Astrocyte (in vitro differentiated cells and primary cell): ENCODE results near the gene GALNT17. TPM values are rescaled to one million over a fixed set of nuclear protein-coding genes. Genes with fewer than 3 reads are reported as not detected.

Source experiments
- DNase-seq: peaks from one replicate; pipeline ENCODE4 v3.0.0-alpha.2; 2010; ENCODE audit warnings: low read depth
- FAIRE-seq: peaks from 2 replicates; lab custom pipeline; 2011; peaks lifted over from hg19 to GRCh38; lab: Jason Lieb, UNC
- H2AFZ ChIP-seq: 2 replicates; pipeline ENCODE4 v1.6.0; 2012; ENCODE audit warnings: low read depth, low read length, inconsistent platforms
- H3K27ac ChIP-seq: 2 replicates; pipeline ENCODE4 v1.5.1; 2011; ENCODE audit warnings: low read depth, low read length, inconsistent platforms
- H3K27me3 ChIP-seq: 2 replicates; pipeline ENCODE4 v1.6.0; 2011; ENCODE audit warnings: low read length, inconsistent platforms; ENCODE audit not compliant: insufficient read depth
- H3K36me3 ChIP-seq: 2 replicates; pipeline ENCODE4 v1.5.1; 2011; ENCODE audit warnings: low read length, inconsistent platforms; ENCODE audit not compliant: insufficient read depth
- H3K4me1 ChIP-seq: 2 replicates; pipeline ENCODE4 v1.5.1; 2011; ENCODE audit warnings: low read length, inconsistent platforms; ENCODE audit not compliant: insufficient read depth
- H3K4me2 ChIP-seq: 2 replicates; pipeline ENCODE4 v1.6.0; 2012; ENCODE audit warnings: low read length, inconsistent platforms
- H3K4me3 ChIP-seq: 2 replicates; pipeline ENCODE4 v1.5.1; 2011; ENCODE audit warnings: low read depth, mild to moderate bottlenecking, low read length, inconsistent platforms; ENCODE audit not compliant: insufficient read depth
- H3K79me2 ChIP-seq: 2 replicates; pipeline ENCODE4 v1.6.0; 2012; ENCODE audit warnings: mild to moderate bottlenecking, low read length, inconsistent platforms; ENCODE audit not compliant: insufficient read depth
- H3K9ac ChIP-seq: 2 replicates; pipeline ENCODE4 v1.6.0; 2012; ENCODE audit warnings: mild to moderate bottlenecking, low read length, inconsistent platforms
- H3K9me3 ChIP-seq: 2 replicates; pipeline ENCODE4 v1.5.1; 2012; ENCODE audit warnings: low read depth, mild to moderate bottlenecking, low read length, inconsistent platforms; ENCODE audit not compliant: insufficient read depth
- H4K20me1 ChIP-seq: 2 replicates; pipeline ENCODE4 v1.6.0; 2012; ENCODE audit warnings: low read length, inconsistent platforms; ENCODE audit not compliant: insufficient read depth
- H3K27ac Mint-ChIP-seq: one replicate; pipeline ENCODE4 v1.8.0; 2021; ENCODE audit warnings: mild to moderate bottlenecking, mixed read lengths; ENCODE audit not compliant: unreplicated experiment
- H3K27me3 Mint-ChIP-seq: one replicate; pipeline ENCODE4 v1.8.0; 2021; ENCODE audit warnings: low read depth, mixed read lengths; ENCODE audit not compliant: unreplicated experiment
- H3K36me3 Mint-ChIP-seq: one replicate; pipeline ENCODE4 v1.8.0; 2021; ENCODE audit warnings: low read depth, mixed read lengths; ENCODE audit not compliant: unreplicated experiment
- H3K4me1 Mint-ChIP-seq: one replicate; pipeline ENCODE4 v1.8.0; 2021; ENCODE audit warnings: low read depth, mixed read lengths; ENCODE audit not compliant: unreplicated experiment
- H3K4me3 Mint-ChIP-seq: one replicate; pipeline ENCODE4 v1.8.0; 2021; ENCODE audit warnings: mild to moderate bottlenecking, moderate library complexity, mixed read lengths; ENCODE audit not compliant: unreplicated experiment
- H3K9me3 Mint-ChIP-seq: one replicate; pipeline ENCODE4 v1.8.0; 2021; ENCODE audit warnings: mild to moderate bottlenecking, mixed read lengths; ENCODE audit not compliant: unreplicated experiment
- CTCF ChIP-seq: IDR thresholded peaks from 2 replicates; pipeline ENCODE4 v1.5.1; 2011; ENCODE audit warnings: low read depth, mild to moderate bottlenecking, inconsistent platforms, low read length, moderate library complexity; ENCODE audit not compliant: insufficient read depth
- EZH2 ChIP-seq: IDR thresholded peaks from 2 replicates; pipeline ENCODE4 v1.6.1; 2012; ENCODE audit warnings: mild to moderate bottlenecking, low read length, inconsistent platforms; ENCODE audit not compliant: insufficient read depth
- total RNA-seq: library from RNA; stranded (reverse); gene quantifications from 2 replicates; pipeline ENCODE4 v1.2.1, GENCODE V29; 2021

GALNT17 gene
- total RNA-seq, 1 donor from 2014 or later: 7.8 TPM

GRCh38 chr7:71342202-71342601 lies 210.3 kb downstream of the GALNT17 start:
- peaks cover 5% of the 10 kb centered on the region for H3K36me3 Mint-ChIP-seq
- H3K4me1 Mint-ChIP-seq: peaks cover 10% of the 10 kb centered on the region
- DNase-seq (no peak), FAIRE-seq (no peak)
- H3K27me3 Mint-ChIP-seq: no peaks in the 10 kb centered on the region
- no peaks in the 10 kb centered on the region for H3K27me3 ChIP-seq
- no peaks in the 10 kb centered on the region for H4K20me1 ChIP-seq
- no peak for TF ChIP-seq EZH2
- no peak for TF ChIP-seq CTCF
- H3K4me3 ChIP-seq: no peak overlapping the region
- H3K27ac ChIP-seq: no peak overlapping the region
- H2AFZ ChIP-seq: no peak overlapping the region
- no peaks in the 10 kb centered on the region for H3K4me1 ChIP-seq
- H3K9me3 ChIP-seq: no peaks in the 10 kb centered on the region
- H3K36me3 ChIP-seq: no peaks in the 10 kb centered on the region
- no peak overlapping the region for H3K4me3 Mint-ChIP-seq
- H3K27ac Mint-ChIP-seq: no peak overlapping the region
- H3K9me3 Mint-ChIP-seq: peaks cover 7% of the 10 kb centered on the region
- no peak overlapping the region for H3K4me2 ChIP-seq
- no peak overlapping the region for H3K9ac ChIP-seq
- no peaks in the 10 kb centered on the region for H3K79me2 ChIP-seq

GRCh38 chr7:71343039-71343438 lies 211.1 kb downstream of the GALNT17 start:
- H3K9ac ChIP-seq: no peak overlapping the region
- H3K36me3 ChIP-seq: no peaks in the 10 kb centered on the region
- H3K4me1 ChIP-seq: no peaks in the 10 kb centered on the region
- no peak overlapping the region for H3K4me2 ChIP-seq
- DNase-seq (no peak), FAIRE-seq (no peak)
- H3K9me3 ChIP-seq: no peaks in the 10 kb centered on the region
- H3K27ac ChIP-seq: no peak overlapping the region
- peaks cover 7% of the 10 kb centered on the region for H3K9me3 Mint-ChIP-seq
- peaks cover 10% of the 10 kb centered on the region for H3K4me1 Mint-ChIP-seq
- H3K27me3 Mint-ChIP-seq: no peaks in the 10 kb centered on the region
- no peak overlapping the region for H2AFZ ChIP-seq
- no peak for TF ChIP-seq EZH2
- no peak for TF ChIP-seq CTCF
- H3K79me2 ChIP-seq: no peaks in the 10 kb centered on the region
- H3K4me3 Mint-ChIP-seq: no peak overlapping the region
- H3K36me3 Mint-ChIP-seq: peaks cover 5% of the 10 kb centered on the region
- H3K4me3 ChIP-seq: no peak overlapping the region
- H3K27me3 ChIP-seq: no peaks in the 10 kb centered on the region
- H3K27ac Mint-ChIP-seq: no peak overlapping the region
- no peaks in the 10 kb centered on the region for H4K20me1 ChIP-seq

- Histone ChIP-seq H4K20me1 (no peaks in the 10 kb centered on the region), H3K36me3 (no peaks in the 10 kb centered on the region), H3K9me3 (no peaks in the 10 kb centered on the region), H3K79me2 (no peaks in the 10 kb centered on the region), H3K4me1 (no peaks in the 10 kb centered on the region), H3K4me2 (no peak overlapping the region), H3K27me3 (no peaks in the 10 kb centered on the region), H3K9ac (no peak overlapping the region), H2AFZ (no peak overlapping the region), H3K27ac (no peak overlapping the region), H3K4me3 (no peak overlapping the region)
- FAIRE-seq (no peak), DNase-seq (no peak)
- Mint-ChIP-seq H3K27me3 (peaks cover 2% of the 10 kb centered on the region), H3K4me1 (peaks cover 7% of the 10 kb centered on the region), H3K36me3 (peaks cover 5% of the 10 kb centered on the region), H3K9me3 (peaks cover 7% of the 10 kb centered on the region), H3K27ac (no peak overlapping the region), H3K4me3 (no peak overlapping the region)
- no peak for TF ChIP-seq CTCF
- TF ChIP-seq EZH2: no peak
Observed at GRCh38 chr7:71343892-71344291, 211.9 kb downstream of the GALNT17 start.
